Measurements from ENCODE around the gene ETV3L.
"Not testable (repeated sequence)": the region's sequence is repeated elsewhere in the genome, so short reads cannot be mapped to it uniquely, and the experiment has no call there.

ETV3L gene

DNA sequence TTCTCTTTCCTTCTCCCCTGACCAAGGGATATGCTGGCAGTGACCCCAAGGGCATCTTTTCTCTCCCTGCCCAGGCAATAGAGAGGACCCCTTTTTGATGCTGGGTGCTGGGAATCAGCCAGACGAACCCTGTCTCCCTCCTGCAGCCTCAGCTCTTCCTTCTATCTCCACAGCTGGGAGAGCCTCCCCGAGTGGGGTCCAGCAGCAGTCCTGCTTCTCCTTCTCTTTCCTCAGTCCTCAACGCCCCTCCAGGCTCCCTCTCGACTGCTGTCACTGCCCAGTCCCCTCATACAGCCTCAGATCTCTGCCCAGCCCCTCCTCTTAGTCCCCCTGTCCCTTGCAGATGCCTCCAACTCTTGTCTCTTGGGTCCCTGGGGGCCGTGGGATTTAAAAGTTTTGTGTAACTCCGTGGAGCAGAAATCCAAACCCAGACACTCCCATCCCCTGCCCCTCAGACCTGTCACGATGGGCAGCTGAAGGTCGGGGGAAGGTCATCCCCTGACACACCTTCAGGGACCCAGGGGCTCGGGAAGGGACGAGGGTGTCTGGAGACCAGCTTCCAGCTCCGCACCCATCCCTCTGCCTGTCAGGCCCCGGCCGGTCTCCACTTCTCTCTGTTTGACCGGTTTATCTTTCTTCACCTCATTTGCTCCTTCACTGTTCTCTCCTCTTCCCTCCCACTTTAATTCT, 5.8 kb upstream of the ETV3L start:
- DNase-seq (ENCODE audit: low read depth): no peak

DNA sequence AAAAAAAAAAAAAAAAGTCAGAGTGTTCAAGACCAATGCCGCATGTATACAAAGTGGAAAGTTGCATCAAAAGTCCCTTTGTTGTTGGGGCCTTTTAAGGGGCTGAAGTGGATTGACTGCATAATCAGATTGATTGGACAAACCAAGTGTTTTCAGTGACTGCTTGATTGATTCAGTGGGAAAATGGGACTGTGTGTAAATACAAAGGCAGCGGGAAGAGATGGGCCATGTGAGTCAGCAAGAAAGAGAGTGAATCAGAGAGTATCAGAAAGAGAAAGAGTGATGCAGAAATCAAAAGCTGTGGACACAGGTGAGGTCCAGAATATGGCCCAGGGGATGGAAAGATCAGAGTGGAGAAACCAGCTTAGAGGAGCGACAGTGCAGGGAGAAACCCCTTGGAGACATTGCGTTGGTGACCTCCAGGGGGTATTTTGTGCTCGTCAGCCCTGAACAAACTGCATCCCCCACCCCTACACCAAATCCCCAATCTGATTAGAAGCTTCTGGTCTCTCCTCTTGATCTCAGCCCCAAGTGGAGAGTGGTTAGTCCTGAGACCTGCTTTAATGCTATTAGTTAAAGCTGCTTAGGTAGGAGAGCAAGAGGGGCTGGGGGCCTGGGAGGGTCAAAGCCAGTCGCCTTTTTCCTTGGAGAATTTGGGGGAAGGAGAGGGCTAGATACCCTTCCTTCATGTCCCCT, 5.1 kb upstream of the ETV3L start:
- peak; percentile 31 for DNase-seq (ENCODE audit: low read depth)

DNA sequence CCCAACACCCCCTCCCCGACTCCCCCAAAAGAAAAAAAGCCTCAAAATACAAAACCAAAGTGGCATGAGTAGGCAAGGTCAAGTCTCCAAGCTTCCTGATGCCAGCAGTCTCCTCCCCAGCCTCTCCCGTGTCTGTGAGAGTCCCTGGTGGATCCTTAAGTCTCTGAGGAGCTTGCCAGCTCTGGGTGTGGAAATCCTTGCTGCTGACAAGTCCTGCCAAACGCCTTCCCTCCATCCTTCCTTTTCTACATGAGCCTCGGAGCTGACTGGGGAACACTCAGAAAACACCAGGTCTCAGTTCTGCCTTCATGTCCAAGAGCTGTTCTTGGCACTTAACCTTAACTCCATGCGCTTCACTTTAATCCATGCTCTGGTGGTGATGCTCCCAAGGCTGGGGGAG, 3.7 kb upstream of the ETV3L start:
- no peak for DNase-seq (ENCODE audit: low read depth)

DNA sequence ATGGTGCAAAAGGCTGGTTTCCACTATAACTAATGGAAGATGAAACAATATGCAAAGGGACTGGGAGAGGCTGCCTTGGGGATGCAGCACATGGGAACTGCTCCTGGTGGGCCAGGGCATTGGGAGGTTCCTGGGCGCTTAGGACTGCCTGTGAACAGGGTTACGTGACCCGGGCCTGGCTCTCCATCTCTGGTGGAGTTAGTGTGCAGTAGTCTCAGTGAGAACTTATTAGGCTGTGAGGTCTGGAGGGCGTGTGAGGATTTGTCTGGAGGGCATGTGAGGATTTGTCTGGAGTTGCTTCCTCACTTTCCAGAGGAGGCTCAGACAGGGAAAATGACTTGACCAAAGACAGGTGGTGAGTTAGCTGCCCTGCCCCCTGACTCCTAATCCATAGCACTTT, 1.5 kb upstream of the ETV3L start:
- DNase-seq (ENCODE audit: low read depth): no peak

DNA sequence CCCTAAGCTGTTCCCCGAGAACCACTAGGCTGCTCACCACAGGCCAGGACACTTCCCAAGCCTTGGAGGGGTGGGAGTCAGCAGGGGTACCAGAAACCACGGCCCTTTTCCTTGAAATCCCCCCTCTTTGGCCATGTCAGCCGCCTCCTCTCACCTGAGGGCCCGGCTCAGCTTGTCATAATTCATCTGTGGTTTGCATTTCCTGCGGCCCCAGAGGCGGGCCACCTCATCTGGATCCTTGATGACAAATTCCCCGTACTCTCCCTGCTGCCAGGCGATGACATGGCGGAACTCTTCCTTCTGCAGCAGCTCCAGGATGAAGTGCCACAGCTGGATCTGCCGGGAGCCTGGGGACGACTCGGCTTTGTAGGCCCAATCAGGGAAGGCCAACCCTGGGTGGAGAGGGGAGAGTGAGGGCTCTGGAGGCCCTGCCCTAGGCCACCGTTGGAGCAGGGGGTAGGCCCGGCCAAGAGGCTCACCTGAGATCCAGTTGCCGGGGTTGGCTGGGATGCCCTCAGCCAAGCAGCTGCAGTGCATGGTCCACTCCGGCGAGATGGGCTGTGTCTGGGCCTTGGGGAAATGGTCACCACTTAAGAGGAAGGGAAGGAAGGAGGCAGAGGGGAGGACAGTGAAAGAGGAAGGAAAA, 498 bp downstream of the ETV3L start:
- not testable (repeated sequence) for DNase-seq (ENCODE audit: low read depth)

DNA sequence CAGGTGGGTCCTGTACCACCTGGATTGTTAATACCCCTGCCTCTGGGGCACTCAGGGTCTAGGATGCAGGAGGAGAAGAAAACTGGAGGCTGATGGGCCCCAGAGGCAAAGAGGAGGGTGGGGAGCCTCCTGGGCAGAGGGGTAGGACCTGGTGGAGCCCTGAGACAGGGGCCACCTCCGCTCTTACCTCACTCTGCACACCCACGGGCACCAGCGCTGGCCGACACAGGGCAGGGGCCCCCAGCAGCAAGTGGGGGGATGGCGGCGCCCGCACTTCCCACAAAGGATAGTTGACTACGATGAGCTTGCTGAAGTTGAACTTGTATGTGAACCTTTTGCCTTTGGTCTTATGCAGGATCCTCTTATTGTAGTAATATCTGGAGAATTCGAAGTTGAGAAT, 1.1 kb downstream of the ETV3L start:
- no peak for DNase-seq (ENCODE audit: low read depth)

DNA sequence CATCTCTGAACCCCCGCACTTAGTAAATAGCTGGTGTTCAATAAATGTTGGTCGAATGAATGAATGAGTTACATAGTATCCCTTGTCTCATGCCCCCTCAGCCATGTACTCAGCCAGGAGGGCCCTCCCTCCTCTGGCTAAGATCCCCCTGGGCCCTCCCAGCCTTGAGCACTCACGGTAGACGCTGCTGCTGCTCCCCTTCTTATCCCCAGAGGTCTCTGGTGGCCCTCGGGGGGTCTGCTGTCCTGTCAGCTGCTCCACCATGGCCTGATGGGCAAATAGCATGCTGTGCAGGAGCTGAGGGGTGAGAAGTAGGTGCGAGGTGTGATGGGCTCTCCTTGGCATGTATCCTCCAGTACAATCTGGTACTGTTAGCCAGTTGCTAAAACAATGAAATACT, 1.9 kb downstream of the ETV3L start:
- no peak for DNase-seq (ENCODE audit: low read depth)

DNA sequence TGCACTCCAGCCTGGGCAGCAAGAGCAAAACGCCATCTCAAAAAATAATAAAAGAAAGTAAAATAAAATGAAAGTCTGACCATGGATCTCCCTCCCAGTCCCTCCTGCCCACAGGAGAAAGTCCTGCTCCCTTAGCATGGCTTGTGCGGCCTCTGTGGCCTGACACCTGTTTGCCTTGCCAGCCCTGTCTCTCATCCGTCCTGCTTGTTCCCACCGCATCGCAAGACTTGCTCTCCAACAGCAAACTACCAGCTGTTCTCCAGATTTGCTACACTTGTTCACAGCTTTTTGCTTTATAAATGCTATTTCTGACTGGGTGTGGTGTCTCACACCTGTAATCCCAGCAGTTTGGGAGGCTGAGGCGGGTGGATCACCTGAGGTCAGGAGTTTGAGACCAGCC, 2.7 kb downstream of the ETV3L start:
- DNase-seq (ENCODE audit: low read depth): no peak

DNA sequence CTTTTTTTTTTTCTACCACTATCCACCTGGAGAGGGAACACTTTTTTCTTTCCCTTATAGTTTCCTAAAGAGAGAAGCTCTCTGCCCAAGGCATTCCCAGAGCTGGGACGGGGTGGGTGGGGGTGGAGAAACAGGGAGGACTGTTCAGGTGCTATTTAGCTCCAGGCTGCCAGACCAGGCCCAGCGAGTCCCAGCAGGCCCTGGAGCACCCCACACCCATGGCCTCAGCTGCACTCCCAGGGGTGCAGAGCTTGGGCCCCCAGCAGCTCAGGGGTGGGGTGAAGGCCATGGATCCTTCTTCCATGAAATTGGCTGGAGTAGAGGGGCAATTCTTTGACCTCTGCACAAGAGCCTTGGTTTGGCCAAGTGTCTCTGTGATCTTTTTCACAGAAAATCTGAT, 4.1 kb downstream of the ETV3L start:
- no peak for DNase-seq (ENCODE audit: low read depth)

DNA sequence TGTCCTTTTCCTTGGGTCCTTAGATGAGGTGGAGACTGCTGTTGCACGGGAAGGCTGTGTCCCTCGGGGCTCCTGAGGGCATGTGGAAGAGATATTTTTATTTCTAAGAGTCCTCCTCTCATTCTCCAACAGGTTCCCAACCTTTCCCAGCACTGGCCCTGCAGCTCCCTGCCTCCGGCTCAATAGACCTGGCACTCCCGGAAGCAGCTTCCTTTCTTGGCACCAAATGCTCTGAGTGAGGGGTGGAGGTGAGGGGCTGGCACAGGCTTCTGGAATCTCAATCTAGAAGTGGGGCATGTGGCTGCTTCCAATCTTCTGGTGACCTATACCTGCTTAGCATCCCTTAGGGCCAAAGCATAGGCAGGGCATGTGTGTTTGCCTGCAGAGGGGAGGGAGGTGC, 4.5 kb downstream of the ETV3L start:
- no peak for DNase-seq (ENCODE audit: low read depth)

DNA sequence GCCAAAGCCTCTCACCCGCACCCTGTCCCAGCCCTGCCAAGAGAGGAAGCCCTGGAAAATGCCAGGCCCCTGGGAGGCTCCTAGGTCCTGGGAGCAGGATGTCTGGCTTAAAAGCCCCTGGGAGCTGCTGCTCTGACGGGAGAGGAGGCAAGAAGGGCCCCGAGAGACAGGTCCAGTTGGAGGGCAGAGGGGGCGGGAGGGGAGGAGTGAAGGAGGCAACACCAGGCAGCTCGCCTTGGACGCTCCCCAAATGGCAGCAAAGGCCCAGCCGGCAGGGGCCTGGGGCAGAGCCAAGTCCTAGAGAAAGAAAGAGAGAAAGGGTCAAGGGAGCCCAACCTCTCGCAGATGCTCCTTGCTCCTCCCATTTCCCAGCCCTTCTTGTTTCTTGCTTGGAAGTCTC, 6.8 kb downstream of the ETV3L start:
- no peak for DNase-seq (ENCODE audit: low read depth)

DNA sequence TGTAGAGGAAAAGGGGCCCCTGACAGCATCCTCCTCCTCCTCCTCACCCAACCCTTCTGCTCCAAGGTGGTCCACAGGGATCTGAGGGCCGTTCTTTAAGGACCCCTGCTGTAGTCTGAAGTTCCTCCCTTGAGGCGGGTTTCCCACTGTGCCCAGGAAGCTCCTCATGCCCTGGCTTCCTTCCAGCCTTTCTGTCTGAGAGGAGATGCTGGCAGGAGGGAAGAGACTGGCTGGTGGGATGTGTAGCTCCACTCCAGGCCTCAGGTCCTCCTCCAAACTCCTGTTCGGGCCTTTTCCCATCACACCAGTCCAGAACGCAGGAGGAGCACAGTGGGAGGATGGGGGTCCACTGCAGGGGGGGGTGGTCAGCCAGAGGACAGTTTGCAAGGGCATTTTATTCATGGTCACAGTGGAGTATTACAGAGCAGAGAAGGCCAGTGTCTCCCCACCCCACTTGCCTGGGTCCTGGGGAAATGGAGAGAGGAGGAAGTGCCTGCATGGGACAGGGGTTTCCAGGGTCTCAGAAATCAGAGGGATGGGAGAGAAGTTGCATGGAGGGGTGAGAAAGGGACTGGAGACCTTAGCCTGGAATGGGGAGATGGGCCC, 7.8 kb downstream of the ETV3L start:
- no peak for DNase-seq (ENCODE audit: low read depth)

DNA sequence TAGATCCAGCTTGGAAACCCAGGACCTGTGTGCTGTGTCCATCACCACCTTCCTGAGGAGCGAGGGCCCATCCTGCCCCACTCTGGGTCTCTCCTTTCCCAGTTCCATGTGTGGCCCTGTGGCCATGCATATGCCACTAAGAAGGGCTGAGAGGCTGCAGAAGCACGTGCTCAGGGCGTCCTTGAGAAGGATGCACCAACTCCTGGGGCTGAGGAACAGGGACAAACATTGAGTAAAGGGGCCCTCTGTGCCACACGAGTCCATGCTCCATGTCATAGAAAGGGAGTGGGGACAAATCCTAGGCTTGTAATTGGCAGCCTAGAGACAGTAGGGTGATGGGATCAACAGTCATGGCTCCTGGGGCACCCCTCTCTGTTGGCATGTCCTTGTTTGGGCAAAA, 8.4 kb downstream of the ETV3L start:
- no peak for DNase-seq (ENCODE audit: low read depth)

DNA sequence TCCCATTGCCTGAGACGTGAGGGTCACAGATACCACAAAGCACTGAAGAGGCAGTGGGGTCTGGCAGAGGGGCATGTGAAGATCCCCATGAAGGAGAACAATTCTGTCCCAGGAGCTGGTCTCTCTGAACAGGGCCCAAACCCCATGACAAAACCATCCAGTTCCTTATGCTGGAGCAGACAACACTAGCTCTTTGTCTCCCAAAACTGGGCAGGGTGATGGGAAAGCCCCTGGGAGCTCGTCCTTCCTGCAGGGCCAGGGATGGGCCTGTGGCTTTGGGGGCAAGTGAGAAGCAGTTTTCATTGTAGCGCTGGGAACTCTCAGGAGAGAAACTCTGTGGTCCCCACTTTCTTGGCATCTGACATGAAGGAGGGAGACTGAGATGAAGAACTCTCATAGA, 8.8 kb downstream of the ETV3L start:
- DNase-seq (ENCODE audit: low read depth): no peak

DNA sequence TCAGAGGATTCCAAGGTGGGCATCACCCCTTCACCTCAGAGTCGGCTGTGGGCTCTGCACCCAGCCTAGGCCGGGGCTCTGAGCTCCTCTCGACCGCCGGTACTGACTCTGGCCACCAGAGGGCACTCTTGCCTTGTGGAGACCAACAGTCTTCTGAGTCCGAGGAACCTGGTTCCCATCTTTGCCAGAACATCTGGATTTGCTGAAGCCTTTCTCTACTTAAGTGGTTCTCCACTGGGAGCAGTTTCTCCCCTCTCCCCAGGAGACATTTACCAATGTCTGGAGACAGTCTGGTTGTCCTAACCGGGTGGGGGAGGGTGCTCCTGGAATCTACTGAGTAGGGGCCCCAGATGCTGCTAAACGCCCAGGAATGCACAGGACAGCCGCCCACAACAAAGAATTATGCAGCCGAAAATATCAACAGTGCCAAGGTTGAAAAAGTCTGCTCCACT, 9.4 kb downstream of the ETV3L start:
- peak; percentile 76 for DNase-seq (ENCODE audit: low read depth)

DNA sequence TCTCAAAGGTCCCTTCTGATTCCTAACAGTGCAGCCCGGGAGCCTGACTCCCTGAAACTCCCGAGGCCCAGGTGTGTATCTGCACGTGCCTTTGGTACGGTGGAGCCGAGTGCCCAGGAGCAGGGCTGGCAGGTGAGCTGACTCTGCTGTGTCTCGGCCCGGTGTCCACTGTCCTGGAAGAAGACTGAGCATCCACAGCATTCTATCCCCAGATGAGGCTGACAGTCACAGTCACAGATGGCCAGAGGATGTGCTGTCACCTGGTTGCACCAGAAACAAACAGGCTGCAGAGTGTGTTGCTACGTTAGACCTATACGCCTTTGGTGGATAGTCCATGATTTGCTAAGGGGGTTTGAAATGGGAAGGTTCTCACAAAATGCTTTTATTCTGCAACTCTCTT, 9.8 kb downstream of the ETV3L start:
- no peak for DNase-seq (ENCODE audit: low read depth)

DNA sequence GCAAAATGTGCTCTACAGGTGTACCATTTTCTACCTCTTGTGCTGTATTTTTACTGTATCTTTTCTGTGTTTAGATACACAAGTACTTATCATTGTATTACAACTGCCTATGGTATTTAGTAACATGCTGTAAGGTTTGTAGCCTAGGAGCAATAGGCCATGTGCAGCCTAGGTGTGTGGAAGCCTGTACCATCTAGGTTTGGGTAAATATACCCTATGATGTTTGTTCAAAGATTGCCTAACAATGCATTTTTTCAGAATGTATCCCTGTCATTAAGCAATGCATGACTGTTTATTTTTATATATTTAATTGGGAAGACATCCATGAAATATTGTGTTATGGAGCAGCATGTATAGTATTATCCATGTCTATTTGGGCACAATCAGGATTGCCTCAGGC, 11.0 kb downstream of the ETV3L start:
- no peak for DNase-seq (ENCODE audit: low read depth)

DNA sequence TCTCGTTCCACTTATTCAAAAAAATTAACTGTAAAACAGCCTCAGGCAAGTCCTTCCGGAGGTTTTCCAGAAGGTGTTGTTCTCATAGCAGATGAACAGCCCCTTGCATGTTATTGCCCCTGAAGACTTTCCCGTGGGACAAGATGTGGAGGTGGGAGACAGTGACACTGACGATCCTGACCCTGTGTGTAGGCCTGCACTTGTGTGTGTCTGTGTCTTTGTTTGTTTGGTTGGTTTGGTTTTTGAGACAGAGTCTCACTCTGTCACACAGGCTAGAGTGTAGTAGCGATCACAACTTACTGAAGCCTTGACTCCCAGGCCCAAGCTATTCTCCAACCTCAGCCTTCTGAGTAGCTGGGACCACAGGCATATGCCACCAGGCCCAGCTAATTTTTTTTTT, 12.6 kb downstream of the ETV3L start:
- DNase-seq (ENCODE audit: low read depth): no peak

DNA sequence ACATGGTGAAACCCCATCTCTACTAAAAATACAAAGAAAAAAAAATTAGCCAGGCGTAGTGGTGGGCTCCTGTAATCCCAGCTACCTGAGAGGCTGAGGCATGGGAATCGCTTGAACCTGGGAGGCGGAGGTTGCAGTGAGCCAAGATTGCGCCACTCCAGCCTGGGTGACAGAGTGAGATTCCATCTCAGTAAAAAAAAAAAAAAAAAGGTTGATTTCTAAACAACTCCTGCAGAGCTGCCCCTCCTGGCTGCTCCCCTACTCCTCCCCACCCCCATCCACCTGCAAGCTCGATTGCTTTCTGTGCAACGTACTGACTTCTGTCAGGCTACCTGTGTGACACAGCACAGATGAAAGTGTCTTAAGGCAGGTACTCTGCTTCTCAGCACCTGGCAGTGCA, 13.3 kb downstream of the ETV3L start:
- DNase-seq (ENCODE audit: low read depth): no peak

DNA sequence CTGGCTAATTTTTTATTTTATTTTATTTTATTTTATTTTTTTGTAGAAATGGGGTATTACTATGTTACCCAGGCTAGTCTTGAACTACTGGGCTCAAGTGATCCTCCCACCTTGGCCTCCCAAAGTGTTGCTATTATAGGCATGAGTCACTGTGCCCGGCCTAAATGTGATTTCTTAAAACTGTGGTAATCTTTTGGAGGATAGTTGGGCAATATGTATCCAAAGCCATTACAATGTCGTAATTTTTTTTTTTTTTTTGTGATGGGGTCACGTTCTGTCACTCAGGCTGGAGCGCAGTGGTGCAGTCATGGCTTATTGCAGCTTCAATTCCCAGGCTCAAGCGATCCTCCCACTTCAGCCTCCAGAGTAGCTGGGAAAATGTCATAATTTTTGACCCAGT, 14.2 kb downstream of the ETV3L start:
- DNase-seq (ENCODE audit: low read depth): peak; percentile 31

DNA sequence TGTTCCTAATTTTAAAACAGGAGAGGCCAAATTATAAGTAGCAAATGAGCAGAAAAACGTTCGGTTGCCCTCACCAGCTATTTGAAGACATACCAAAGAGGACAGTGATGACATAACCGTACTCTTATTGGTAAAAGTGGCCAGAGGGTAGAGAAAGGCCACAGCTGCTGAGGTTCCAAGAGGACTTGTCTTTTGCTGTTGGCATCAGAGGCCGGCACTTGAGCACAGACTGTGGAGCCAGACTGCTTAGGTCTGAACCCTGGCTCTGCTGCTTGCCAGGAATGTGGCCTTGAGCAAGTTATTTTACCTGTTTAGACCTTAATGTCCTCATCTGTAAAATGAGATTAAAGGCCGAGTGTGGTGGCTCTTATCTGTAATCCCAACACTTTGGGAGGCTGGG, 14.9 kb downstream of the ETV3L start:
- DNase-seq (ENCODE audit: low read depth): no peak

DNA sequence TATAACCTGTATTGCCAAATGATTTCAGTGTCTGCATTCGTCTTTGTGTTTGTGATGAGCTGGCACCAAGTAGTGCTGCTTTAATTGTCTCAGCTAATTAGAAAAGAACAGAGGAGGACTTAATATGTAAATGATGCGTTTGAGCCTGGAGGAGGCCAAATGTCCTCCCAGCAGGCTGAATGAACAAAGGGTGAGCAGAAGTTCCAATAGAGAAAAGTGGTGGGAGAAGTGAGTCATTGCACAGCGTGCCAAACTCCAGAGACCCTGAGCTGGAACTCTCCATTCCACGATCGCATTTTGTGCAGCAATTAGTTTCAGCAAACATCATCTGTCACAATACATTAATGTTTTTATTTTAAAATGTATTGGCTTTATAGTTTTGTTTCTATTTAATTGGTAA, 17.9 kb downstream of the ETV3L start:
- DNase-seq (ENCODE audit: low read depth): no peak

DNA sequence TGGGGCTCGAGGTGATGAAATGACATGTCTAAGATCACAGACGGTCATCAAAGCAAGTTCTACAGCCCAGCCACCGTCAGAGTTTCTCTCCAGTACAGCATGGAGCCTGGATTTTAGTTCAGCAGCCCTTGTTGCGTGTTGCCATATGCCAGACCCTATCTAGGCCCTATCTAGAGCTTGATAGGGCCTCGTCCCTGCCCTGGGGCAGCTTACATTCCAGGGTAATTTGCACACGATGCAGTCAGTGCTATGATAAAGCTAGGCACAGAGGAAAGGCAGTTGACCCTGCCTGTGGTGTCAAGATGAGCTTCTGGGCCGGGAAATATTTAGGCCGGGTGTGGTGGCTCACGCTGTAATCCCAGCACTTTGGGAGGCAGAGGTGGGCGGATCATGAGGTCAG, 18.9 kb downstream of the ETV3L start:
- DNase-seq (ENCODE audit: low read depth): no peak
